Measurements from ENCODE around the gene SLC17A9. TPM values are rescaled to one million over a fixed set of nuclear protein-coding genes. Genes with fewer than 3 reads are reported as not detected.

Gene SLC17A9
- total RNA-seq, 1 donor from 2014 or later: not detected

DNA sequence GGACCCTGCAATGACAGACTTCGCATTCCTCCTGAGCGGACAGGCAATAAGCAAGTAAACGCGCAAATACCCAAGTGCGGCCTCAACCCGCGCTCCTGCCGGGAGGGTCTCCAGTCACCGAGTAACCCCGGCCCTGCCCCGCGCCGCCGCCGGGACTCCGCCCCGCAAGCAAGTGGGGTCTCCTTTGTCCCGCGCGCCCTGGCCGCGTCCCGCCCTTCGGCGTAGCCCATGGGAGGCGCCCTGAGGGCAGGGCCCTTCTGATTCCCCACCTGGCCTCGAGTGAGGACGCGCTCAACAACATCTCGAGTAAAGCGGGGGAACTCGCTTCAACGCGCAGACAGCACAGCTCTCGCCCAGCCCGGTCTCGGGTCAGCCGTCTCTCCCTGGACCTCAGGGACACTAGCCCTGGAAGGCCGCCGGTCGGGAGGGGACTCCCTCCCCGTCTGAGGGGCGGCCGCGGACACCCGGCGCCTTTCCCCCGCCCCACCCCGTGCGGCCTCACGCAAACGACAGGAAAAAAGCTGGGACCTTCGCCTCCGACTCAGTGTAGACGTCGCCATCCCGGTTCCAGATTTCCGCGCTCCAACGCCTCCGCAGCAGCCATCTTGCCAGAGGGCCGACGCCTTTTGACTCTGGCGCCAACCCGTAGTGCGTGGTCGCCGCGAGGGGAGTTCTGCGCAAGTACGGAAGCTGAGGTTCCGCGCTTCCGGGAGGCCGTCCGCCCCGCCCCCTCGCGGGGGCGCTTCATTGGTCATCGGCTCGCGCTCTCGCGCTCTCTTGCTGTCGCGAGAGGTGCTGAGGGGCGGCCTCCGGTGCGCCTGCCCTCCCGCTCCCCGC is 15.0 kb upstream of the SLC17A9 start:
- peaks cover 33 to 53% (median 52%) of the 10 kb centered on the region in 3 donors for H3K4me1 ChIP-seq (ENCODE audit: control insufficient read depth in 3 of 3, insufficient read depth in 3 of 3, low read length in 3 of 3)
- H3K9ac ChIP-seq (ENCODE audit: low read depth in 1 of 3, low read length in 3 of 3): peak overlapping the region; percentile 93 to 95 (median 94)
- no peaks in the 10 kb centered on the region for H3K27me3 ChIP-seq (ENCODE audit: control insufficient read depth in 3 of 3, insufficient read depth in 3 of 3, low read length in 3 of 3)
- H3K9me3 ChIP-seq (ENCODE audit: control insufficient read depth in 3 of 3, low read length in 3 of 3): no peaks in the 10 kb centered on the region
- H3K4me3 ChIP-seq (ENCODE audit: low read length in 3 of 3): peak overlapping the region; percentile 93 to 97 (median 96)
- peak overlapping the region; percentile 86 for H3K27ac ChIP-seq (ENCODE audit: low read depth, low read length)
- H3K36me3 ChIP-seq (ENCODE audit: control insufficient read depth in 3 of 3, insufficient read depth in 3 of 3, low read length in 3 of 3): peaks cover 8 to 22% (median 15%) of the 10 kb centered on the region in 3 donors

DNA sequence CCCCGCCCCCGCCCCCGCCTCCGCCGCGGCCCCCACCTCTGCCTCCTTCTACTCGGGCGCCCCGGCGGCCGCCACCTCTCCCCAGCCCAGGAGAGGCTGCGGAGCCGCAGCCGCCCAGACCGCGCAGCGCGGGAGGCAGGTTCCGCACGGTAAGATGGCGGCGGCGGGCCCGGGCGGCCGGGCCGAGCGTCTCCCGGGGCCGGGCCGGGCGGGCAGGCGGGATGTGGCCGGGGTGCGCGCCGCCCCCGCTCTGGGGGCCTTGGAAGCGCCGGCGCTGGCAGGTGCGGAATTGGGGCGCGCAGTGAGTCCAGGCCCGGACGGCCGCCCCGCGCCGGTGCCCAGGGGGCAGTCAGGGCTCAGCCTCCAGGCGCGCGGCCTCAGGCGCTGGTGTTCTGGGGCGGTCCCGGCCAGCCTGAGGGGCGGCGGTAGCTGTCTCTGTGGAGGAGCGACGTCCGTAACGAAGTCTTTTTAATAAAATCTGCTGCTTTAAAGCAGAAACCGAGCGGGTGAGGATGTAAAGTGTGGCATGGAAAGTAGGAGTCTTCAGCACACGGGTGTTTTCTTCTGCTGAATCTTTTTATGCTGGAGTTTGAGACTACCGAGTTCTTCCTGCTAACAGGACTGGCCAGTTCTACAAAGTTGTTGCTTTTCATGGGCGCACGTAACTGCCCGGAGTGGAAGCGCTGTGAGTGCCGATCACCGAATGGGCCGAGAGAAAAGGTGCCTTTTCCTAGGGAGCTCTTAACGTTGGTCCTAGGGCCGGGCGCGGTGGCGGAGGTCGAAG is 14.2 kb upstream of the SLC17A9 start, which contains the start of gene GID8:
Gene GID8, plus strand, starts transcription at position 43 of the 784 bp plus-strand sequence. CDS start 3,356 bp downstream, outside the sequence.
- H3K9me3 ChIP-seq (ENCODE audit: control insufficient read depth in 3 of 3, low read length in 3 of 3): no peaks in the 10 kb centered on the region
- H3K9ac ChIP-seq (ENCODE audit: low read depth in 1 of 3, low read length in 3 of 3): peak within 1 kb of the TSS; percentile 93 to 96 (median 95)
- no peaks in the 10 kb centered on the region for H3K27me3 ChIP-seq (ENCODE audit: control insufficient read depth in 3 of 3, insufficient read depth in 3 of 3, low read length in 3 of 3)
- H3K4me1 ChIP-seq (ENCODE audit: control insufficient read depth in 3 of 3, insufficient read depth in 3 of 3, low read length in 3 of 3): peaks cover 33 to 53% (median 52%) of the 10 kb centered on the region in 3 donors
- H3K36me3 ChIP-seq (ENCODE audit: control insufficient read depth in 3 of 3, insufficient read depth in 3 of 3, low read length in 3 of 3): peaks cover 10 to 28% (median 21%) of the 10 kb centered on the region in 3 donors
- H3K4me3 ChIP-seq (ENCODE audit: low read length in 3 of 3): peak within 1 kb of the TSS; percentile 96 to 97 (median 97)
- H3K27ac ChIP-seq (ENCODE audit: low read depth, low read length): peak within 1 kb of the TSS; percentile 86

DNA sequence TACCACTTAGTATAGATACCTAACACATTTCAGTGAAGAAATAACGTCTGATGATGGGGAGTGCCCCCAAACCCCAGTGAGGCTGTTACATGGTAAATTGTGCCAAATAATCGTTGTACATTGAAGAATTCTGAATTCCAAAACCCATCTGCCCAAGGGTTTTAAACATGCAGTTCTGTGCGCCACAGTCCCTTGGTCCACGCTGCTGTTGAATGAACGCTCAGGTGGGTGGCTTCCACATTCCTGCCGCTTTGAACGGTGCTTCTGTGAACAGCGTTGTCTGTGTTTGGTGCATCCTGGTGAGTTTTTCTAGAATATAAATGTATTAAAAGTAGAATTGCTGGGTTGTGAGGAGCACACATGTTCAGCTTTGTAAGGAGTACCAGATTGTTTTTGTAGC is 11.6 kb upstream of the SLC17A9 start:
- no peaks in the 10 kb centered on the region for H3K27me3 ChIP-seq (ENCODE audit: control insufficient read depth in 3 of 3, insufficient read depth in 3 of 3, low read length in 3 of 3)
- peaks cover 23 to 38% (median 37%) of the 10 kb centered on the region in 3 donors for H3K36me3 ChIP-seq (ENCODE audit: control insufficient read depth in 3 of 3, insufficient read depth in 3 of 3, low read length in 3 of 3)
- no peaks in the 10 kb centered on the region for H3K9me3 ChIP-seq (ENCODE audit: control insufficient read depth in 3 of 3, low read length in 3 of 3)
- peaks cover 21 to 36% (median 31%) of the 10 kb centered on the region in 3 donors for H3K4me1 ChIP-seq (ENCODE audit: control insufficient read depth in 3 of 3, insufficient read depth in 3 of 3, low read length in 3 of 3)
- H3K4me3 ChIP-seq (ENCODE audit: low read length in 3 of 3): no peak overlapping the region
- H3K27ac ChIP-seq (ENCODE audit: low read depth, low read length): no peak overlapping the region
- H3K9ac ChIP-seq (ENCODE audit: low read depth in 1 of 3, low read length in 3 of 3): no peak overlapping the region

DNA sequence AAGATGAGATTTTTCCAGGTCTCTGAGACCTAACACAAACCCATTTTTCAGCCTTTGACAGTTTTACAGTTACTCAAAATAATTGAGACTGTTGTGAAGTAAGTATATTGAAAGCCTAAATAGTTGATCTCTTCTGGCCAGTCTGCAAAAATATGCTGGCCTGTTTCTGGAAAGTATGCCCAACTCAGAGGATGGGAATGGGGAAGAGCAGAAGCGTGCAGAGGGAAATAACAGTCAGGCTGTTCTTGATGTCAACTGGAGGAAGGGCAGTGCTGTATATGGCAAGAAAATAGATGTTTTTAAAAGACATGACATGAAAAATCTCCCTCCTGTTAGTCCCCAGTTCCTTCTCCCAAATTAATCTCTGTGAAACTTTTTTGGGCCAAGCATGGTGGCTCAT is 10.7 kb upstream of the SLC17A9 start:
- Histone ChIP-seq H3K27ac (ENCODE audit: low read depth, low read length) (no peak overlapping the region), H3K36me3 (ENCODE audit: control insufficient read depth in 3 of 3, insufficient read depth in 3 of 3, low read length in 3 of 3) (peaks cover 31 to 48% (median 46%) of the 10 kb centered on the region in 3 donors), H3K4me3 (ENCODE audit: low read length in 3 of 3) (no peak overlapping the region), H3K4me1 (ENCODE audit: control insufficient read depth in 3 of 3, insufficient read depth in 3 of 3, low read length in 3 of 3) (peaks cover 17 to 30% (median 24%) of the 10 kb centered on the region in 3 donors), H3K9me3 (ENCODE audit: control insufficient read depth in 3 of 3, low read length in 3 of 3) (no peaks in the 10 kb centered on the region), H3K27me3 (ENCODE audit: control insufficient read depth in 3 of 3, insufficient read depth in 3 of 3, low read length in 3 of 3) (no peaks in the 10 kb centered on the region), H3K9ac (ENCODE audit: low read depth in 1 of 3, low read length in 3 of 3) (no peak overlapping the region)

DNA sequence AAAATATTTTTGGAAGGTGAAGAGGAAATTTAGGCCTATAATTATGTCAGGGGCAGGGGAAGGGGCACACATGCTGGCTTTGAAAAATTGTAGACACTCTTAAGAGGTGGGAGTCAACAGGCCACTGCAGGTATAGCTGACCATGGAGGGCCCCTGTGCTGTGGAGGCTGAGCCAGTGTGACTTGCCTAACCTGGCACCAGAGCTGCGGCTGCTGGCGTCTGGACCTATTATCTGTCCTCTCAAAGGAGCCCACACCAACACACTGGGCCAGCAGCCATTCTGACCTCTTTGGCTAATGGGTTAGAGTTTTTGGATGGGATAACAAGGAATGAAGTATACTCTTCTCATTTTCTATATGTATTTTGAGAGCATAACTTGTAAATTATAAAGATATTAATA is 10.1 kb upstream of the SLC17A9 start:
- Histone ChIP-seq H3K36me3 (ENCODE audit: control insufficient read depth in 3 of 3, insufficient read depth in 3 of 3, low read length in 3 of 3) (peaks cover 34 to 52% (median 51%) of the 10 kb centered on the region in 3 donors), H3K27ac (ENCODE audit: low read depth, low read length) (no peak overlapping the region), H3K9me3 (ENCODE audit: control insufficient read depth in 3 of 3, low read length in 3 of 3) (no peaks in the 10 kb centered on the region), H3K9ac (ENCODE audit: low read depth in 1 of 3, low read length in 3 of 3) (no peak overlapping the region), H3K4me3 (ENCODE audit: low read length in 3 of 3) (no peak overlapping the region), H3K4me1 (ENCODE audit: control insufficient read depth in 3 of 3, insufficient read depth in 3 of 3, low read length in 3 of 3) (peaks cover 22 to 30% (median 26%) of the 10 kb centered on the region in 3 donors), H3K27me3 (ENCODE audit: control insufficient read depth in 3 of 3, insufficient read depth in 3 of 3, low read length in 3 of 3) (no peaks in the 10 kb centered on the region)

DNA sequence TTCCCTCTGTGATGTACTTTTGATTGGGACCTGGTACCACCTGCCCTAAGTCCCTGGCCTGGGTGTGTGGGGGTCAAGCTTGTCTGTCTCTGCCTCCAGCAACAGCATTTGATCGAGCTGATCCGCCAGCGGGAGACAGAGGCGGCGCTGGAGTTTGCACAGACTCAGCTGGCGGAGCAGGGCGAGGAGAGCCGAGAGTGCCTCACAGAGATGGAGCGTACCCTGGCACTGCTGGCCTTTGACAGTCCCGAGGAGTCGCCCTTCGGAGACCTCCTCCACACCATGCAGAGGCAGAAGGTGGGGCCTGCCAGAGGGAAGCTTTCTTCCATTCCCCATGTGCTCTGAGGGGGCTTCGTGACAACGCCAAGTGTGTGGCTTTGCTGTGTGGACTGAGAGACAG is 9.1 kb upstream of the SLC17A9 start:
- Histone ChIP-seq H3K27ac (ENCODE audit: low read depth, low read length) (no peak overlapping the region), H3K9ac (ENCODE audit: low read depth in 1 of 3, low read length in 3 of 3) (no peak overlapping the region), H3K4me3 (ENCODE audit: low read length in 3 of 3) (no peak overlapping the region), H3K36me3 (ENCODE audit: control insufficient read depth in 3 of 3, insufficient read depth in 3 of 3, low read length in 3 of 3) (peaks cover 38 to 60% (median 58%) of the 10 kb centered on the region in 3 donors), H3K27me3 (ENCODE audit: control insufficient read depth in 3 of 3, insufficient read depth in 3 of 3, low read length in 3 of 3) (no peaks in the 10 kb centered on the region), H3K4me1 (ENCODE audit: control insufficient read depth in 3 of 3, insufficient read depth in 3 of 3, low read length in 3 of 3) (peaks cover 26 to 29% (median 28%) of the 10 kb centered on the region in 3 donors), H3K9me3 (ENCODE audit: control insufficient read depth in 3 of 3, low read length in 3 of 3) (no peaks in the 10 kb centered on the region)

DNA sequence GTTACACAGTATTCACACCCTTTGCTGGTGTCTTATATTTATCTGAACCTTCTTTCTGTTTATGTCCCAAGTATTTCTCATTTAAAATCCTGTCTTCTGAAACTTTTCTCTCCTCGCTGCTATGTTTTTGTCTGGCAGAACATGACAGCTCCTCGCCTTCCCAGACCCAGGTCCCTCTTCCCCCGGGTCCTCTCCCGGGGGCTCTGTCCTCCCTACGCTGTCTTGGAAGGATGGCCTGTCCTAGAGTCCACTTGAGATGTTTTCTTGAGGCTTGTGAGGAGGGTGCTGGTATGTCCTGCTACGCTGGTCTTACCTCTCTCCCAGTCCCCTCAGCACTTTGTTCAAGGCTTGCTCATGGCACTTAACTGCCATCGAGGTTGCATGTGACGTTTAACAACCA is 8.3 kb upstream of the SLC17A9 start:
- peaks cover 20 to 28% (median 26%) of the 10 kb centered on the region in 3 donors for H3K4me1 ChIP-seq (ENCODE audit: control insufficient read depth in 3 of 3, insufficient read depth in 3 of 3, low read length in 3 of 3)
- H3K9me3 ChIP-seq (ENCODE audit: control insufficient read depth in 3 of 3, low read length in 3 of 3): no peaks in the 10 kb centered on the region
- H3K4me3 ChIP-seq (ENCODE audit: low read length in 3 of 3): no peak overlapping the region
- no peak overlapping the region for H3K9ac ChIP-seq (ENCODE audit: low read depth in 1 of 3, low read length in 3 of 3)
- no peaks in the 10 kb centered on the region for H3K27me3 ChIP-seq (ENCODE audit: control insufficient read depth in 3 of 3, insufficient read depth in 3 of 3, low read length in 3 of 3)
- no peak overlapping the region for H3K27ac ChIP-seq (ENCODE audit: low read depth, low read length)
- H3K36me3 ChIP-seq (ENCODE audit: control insufficient read depth in 3 of 3, insufficient read depth in 3 of 3, low read length in 3 of 3): peaks cover 42 to 62% (median 60%) of the 10 kb centered on the region in 3 donors

DNA sequence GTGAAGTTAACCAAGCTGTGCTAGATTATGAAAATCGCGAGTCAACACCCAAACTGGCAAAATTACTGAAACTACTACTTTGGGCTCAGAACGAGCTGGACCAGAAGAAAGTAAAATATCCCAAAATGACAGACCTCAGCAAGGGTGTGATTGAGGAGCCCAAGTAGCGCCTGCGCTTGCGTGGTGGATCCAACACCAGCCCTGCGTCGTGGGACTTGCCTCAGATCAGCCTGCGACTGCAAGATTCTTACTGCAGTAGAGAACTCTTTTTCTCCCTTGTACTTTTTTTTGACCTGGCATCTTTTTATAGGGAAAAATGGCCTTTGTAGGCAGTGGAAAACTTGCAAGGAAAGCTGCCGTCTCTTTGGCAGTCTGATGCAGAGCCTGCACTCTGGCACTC is 7.8 kb upstream of the SLC17A9 start:
- H3K4me3 ChIP-seq (ENCODE audit: low read length in 3 of 3): no peak overlapping the region
- peaks cover 43 to 65% (median 65%) of the 10 kb centered on the region in 3 donors for H3K36me3 ChIP-seq (ENCODE audit: control insufficient read depth in 3 of 3, insufficient read depth in 3 of 3, low read length in 3 of 3)
- H3K27ac ChIP-seq (ENCODE audit: low read depth, low read length): no peak overlapping the region
- peaks cover 14 to 23% (median 21%) of the 10 kb centered on the region in 3 donors for H3K4me1 ChIP-seq (ENCODE audit: control insufficient read depth in 3 of 3, insufficient read depth in 3 of 3, low read length in 3 of 3)
- no peaks in the 10 kb centered on the region for H3K9me3 ChIP-seq (ENCODE audit: control insufficient read depth in 3 of 3, low read length in 3 of 3)
- no peaks in the 10 kb centered on the region for H3K27me3 ChIP-seq (ENCODE audit: control insufficient read depth in 3 of 3, insufficient read depth in 3 of 3, low read length in 3 of 3)
- no peak overlapping the region for H3K9ac ChIP-seq (ENCODE audit: low read depth in 1 of 3, low read length in 3 of 3)

DNA sequence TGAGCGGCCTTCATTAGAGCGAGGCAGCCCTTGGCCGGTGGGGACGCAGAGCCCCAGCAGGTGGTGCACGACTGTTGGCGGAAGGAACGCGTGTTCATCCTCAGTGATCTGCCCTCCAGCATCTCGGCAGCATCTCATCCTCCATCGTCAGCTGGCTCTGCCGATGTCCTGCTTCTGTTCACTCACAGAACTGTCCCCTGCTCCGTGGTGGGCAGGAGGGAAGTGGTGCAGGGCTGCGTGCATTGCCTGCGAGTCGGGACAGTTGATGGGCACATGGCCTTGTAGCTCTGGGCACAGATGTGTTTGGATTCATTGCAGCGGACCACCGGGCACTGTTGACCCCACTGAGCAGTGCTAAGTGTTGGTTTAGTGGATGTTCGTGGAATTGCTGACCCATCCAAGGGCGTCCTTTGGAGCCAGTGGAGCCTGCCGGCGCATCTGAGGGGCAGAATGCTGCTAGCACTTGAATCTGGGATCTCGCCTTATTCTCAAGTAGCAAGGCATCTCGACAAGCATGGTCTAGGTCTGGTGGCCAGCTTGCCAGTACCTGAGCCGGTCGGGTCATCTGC is 6.7 kb upstream of the SLC17A9 start:
- Histone ChIP-seq H3K9ac (ENCODE audit: low read depth in 1 of 3, low read length in 3 of 3) (no peak overlapping the region), H3K4me1 (ENCODE audit: control insufficient read depth in 3 of 3, insufficient read depth in 3 of 3, low read length in 3 of 3) (peaks cover 6 to 21% (median 16%) of the 10 kb centered on the region in 3 donors), H3K27ac (ENCODE audit: low read depth, low read length) (no peak overlapping the region), H3K36me3 (ENCODE audit: control insufficient read depth in 3 of 3, insufficient read depth in 3 of 3, low read length in 3 of 3) (peaks cover 50 to 75% (median 75%) of the 10 kb centered on the region in 3 donors), H3K27me3 (ENCODE audit: control insufficient read depth in 3 of 3, insufficient read depth in 3 of 3, low read length in 3 of 3) (no peaks in the 10 kb centered on the region), H3K9me3 (ENCODE audit: control insufficient read depth in 3 of 3, low read length in 3 of 3) (no peaks in the 10 kb centered on the region), H3K4me3 (ENCODE audit: low read length in 3 of 3) (no peak overlapping the region)

Data from skeletal muscle tissue (tissue), 4 donors.